Left ventricle myocardium inferior (tissue), 1 donor: Measurements from ENCODE around the gene METTL8. TPM values are rescaled to one million over a fixed set of nuclear protein-coding genes. Genes with fewer than 3 reads are reported as not detected.
A peak's percentile ranks its signal among the peaks of the same experiment; 100 is the strongest.
"Not testable (repeated sequence)": the region's sequence is repeated elsewhere in the genome, so short reads cannot be mapped to it uniquely, and the experiment has no call there.

Source experiments
- DNase-seq: peaks from one replicate; pipeline ENCODE4 v3.0.0-alpha.2; 2020
- H3K27ac ChIP-seq: fragments of 200-600 bp; replicated peaks from 2 replicates; pipeline ENCODE4 v1.8.0; 2021
- H3K27me3 ChIP-seq: fragments of 200-600 bp; 2 replicates; pipeline ENCODE4 v1.8.0; 2021; ENCODE audit warnings: low read depth
- H3K36me3 ChIP-seq: fragments of 200-600 bp; 2 replicates; pipeline ENCODE4 v1.8.0; 2021
- H3K4me1 ChIP-seq: fragments of 200-600 bp; 2 replicates; pipeline ENCODE4 v1.8.0; 2021
- H3K4me3 ChIP-seq: fragments of 200-600 bp; 2 replicates; pipeline ENCODE4 v1.8.0; 2021; ENCODE audit warnings: mild to moderate bottlenecking, moderate library complexity
- H3K9me3 ChIP-seq: fragments of 200-600 bp; replicated peaks from 2 replicates; pipeline ENCODE4 v1.8.0; 2021
- CTCF ChIP-seq: fragments of 200-600 bp; IDR thresholded peaks from 2 replicates; pipeline ENCODE4 v1.8.0; 2021; ENCODE audit warnings: antibody characterized with exemption, mild to moderate bottlenecking, borderline replicate concordance
- intact Hi-C: fragments of 100-400 bp; cut with micrococcal nuclease; formaldehyde crosslinking; loops from one replicate; pipeline ENCODE4 v1.11.0; 2022
- total RNA-seq: library from RNA; stranded (reverse); fragmentation: NEBNext Ultra II Directional; extraction: Animal tissue kit (Norgen Biotek cat#: 25700); gene quantifications from one replicate; pipeline ENCODE4 v1.2.1, GENCODE V29; 2021
- donor health status: DM: no; HTN: yes; CAD: no; lungs with severe emphysema.

METTL8 gene
- total RNA-seq, 1 donor from 2014 or later = 10.4 TPM

GRCh38 chr2:171416009-171416926, 17.5 kb downstream of the METTL8 start:
- H3K36me3 ChIP-seq = no peaks in the 10 kb centered on the region
- peak; percentile 90 for TF ChIP-seq CTCF
- no peaks in the 10 kb centered on the region for H3K9me3 ChIP-seq
- no peaks in the 10 kb centered on the region for H3K27me3 ChIP-seq
- H3K4me1 ChIP-seq = peaks cover 4% of the 10 kb centered on the region
- no peak overlapping the region for H3K4me3 ChIP-seq
- peak; percentile 78 for DNase-seq
- no peak overlapping the region for H3K27ac ChIP-seq
- intact Hi-C loops = loop anchor here (10.0 kb wide), 1 partner anchor 431 kb away; no protein-coding TSS in a partner anchor

GRCh38 chr2:171414645-171415044, 19.1 kb downstream of the METTL8 start:
- not testable (repeated sequence) for DNase-seq, H3K9me3 ChIP-seq, H3K36me3 ChIP-seq, H3K27me3 ChIP-seq, H3K4me3 ChIP-seq, H3K27ac ChIP-seq
- peaks cover 13% of the 10 kb centered on the region for H3K4me1 ChIP-seq
- intact Hi-C loops = loop anchor here (10.0 kb wide), 1 partner anchor 430 kb away; no protein-coding TSS in a partner anchor

- TF ChIP-seq CTCF = no peak
- H3K27ac ChIP-seq = no peak overlapping the region
- intact Hi-C loops = loop anchor here (10.0 kb wide), 1 partner anchor 428 kb away; no protein-coding TSS in a partner anchor
- H3K27me3 ChIP-seq = no peaks in the 10 kb centered on the region
- H3K9me3 ChIP-seq = no peaks in the 10 kb centered on the region
- no peak overlapping the region for H3K4me3 ChIP-seq
- no peak for DNase-seq
- H3K4me1 ChIP-seq = peaks cover 13% of the 10 kb centered on the region
- no peaks in the 10 kb centered on the region for H3K36me3 ChIP-seq
Observed at GRCh38 chr2:171412571-171413175, 21.1 kb downstream of the METTL8 start.

GRCh38 chr2:171411791-171412483, 21.9 kb downstream of the METTL8 start:
- intact Hi-C loops = loop anchor here (10.0 kb wide), 1 partner anchor 427 kb away; no protein-coding TSS in a partner anchor
- Histone ChIP-seq H3K27me3 (no peaks in the 10 kb centered on the region), H3K27ac (no peak overlapping the region), H3K9me3 (no peaks in the 10 kb centered on the region), H3K4me3 (no peak overlapping the region), H3K36me3 (no peaks in the 10 kb centered on the region), H3K4me1 (peaks cover 13% of the 10 kb centered on the region)
- DNase-seq = no peak
- no peak for TF ChIP-seq CTCF

- H3K27me3 ChIP-seq = no peaks in the 10 kb centered on the region
- no peaks in the 10 kb centered on the region for H3K9me3 ChIP-seq
- no peak for TF ChIP-seq CTCF
- H3K36me3 ChIP-seq = no peaks in the 10 kb centered on the region
- no peak overlapping the region for H3K27ac ChIP-seq
- no peak overlapping the region for H3K4me3 ChIP-seq
- intact Hi-C loops = loop anchor here (10.0 kb wide), 1 partner anchor 426 kb away; no protein-coding TSS in a partner anchor
- no peak for DNase-seq
- peaks cover 13% of the 10 kb centered on the region for H3K4me1 ChIP-seq
Observed at GRCh38 chr2:171411214-171411613, 22.6 kb downstream of the METTL8 start.
